Endothelial cell of umbilical vein (primary cell): Measurements from ENCODE around the gene ZP4. TPM values are rescaled to one million over a fixed set of nuclear protein-coding genes. Genes with fewer than 3 reads are reported as not detected.

ENCODE experiments used
- BruUV-seq: library from RNA; stranded (reverse); fragments of 400-500 nt; replicated peaks from 2 replicates; lab custom pipeline; 2021; lab: Mats Ljungman, UMichigan
- CTCF ChIA-PET: fragments of 300-600, 350-600 bp; sonication (Branson Sonifier 250); formaldehyde crosslinking; loops from one replicate; lab custom pipeline; 2021; ENCODE audit warnings: antibody characterized with exemption, inconsistent platforms; lab: Charles Lee
- POLR2A ChIA-PET: fragments of 300-600, 350-600 bp; sonication (Branson Sonifier 250); formaldehyde crosslinking; loops from one replicate; lab custom pipeline; 2021; ENCODE audit warnings: antibody characterized with exemption, inconsistent platforms; lab: Charles Lee
- DNase-seq: peaks from one replicate; pipeline ENCODE4 v3.0.0-alpha.2; 2011; ENCODE audit warnings: low read depth, low spot score
- FAIRE-seq: peaks from 2 replicates; lab custom pipeline; 2011; peaks lifted over from hg19 to GRCh38; lab: Jason Lieb, UNC
- H2AFZ ChIP-seq: 2 replicates; pipeline ENCODE4 v1.6.0; 2012; ENCODE audit warnings: low read depth, low read length, control low read depth, inconsistent platforms
- H3K27ac ChIP-seq: 2 replicates; pipeline ENCODE4 v1.5.1; 2011; ENCODE audit warnings: low read depth, mild to moderate bottlenecking, control low read depth, low read length, moderate library complexity; ENCODE audit not compliant: insufficient read depth
- H3K27me3 ChIP-seq, 2 experiments: 2 replicates each; pipeline versions ENCODE4 v1.6.0 to v1.6.1; 2011; ENCODE audit warnings: low read length in 2 of 2, mixed read lengths in 1 of 2; ENCODE audit not compliant: control insufficient read depth in 2 of 2, insufficient read depth in 2 of 2
- H3K36me3 ChIP-seq, 2 experiments: 2 replicates in 1 of 2; 3 replicates in 1 of 2; pipeline ENCODE4 v1.5.1; 2011; ENCODE audit warnings: low read length in 2 of 2, mild to moderate bottlenecking in 1 of 2, moderate library complexity in 1 of 2; ENCODE audit not compliant: control insufficient read depth in 2 of 2, insufficient read depth in 2 of 2; ENCODE audit errors: extremely low read depth in 1 of 2
- H3K4me1 ChIP-seq: 3 replicates; pipeline ENCODE4 v1.5.1; 2011; ENCODE audit warnings: mild to moderate bottlenecking, low read length; ENCODE audit not compliant: control insufficient read depth, insufficient read depth; ENCODE audit errors: extremely low read depth
- H3K4me2 ChIP-seq: 2 replicates; pipeline ENCODE4 v1.6.1; 2011; ENCODE audit warnings: low read length, control low read depth, mixed read lengths; ENCODE audit not compliant: insufficient read depth
- H3K4me3 ChIP-seq, 3 experiments: fragments of 200-600 bp in 1 of 3; sonication (generic), shearing (Covaris generic) in 1 of 3; replicated peaks in 1 of 3; 2 replicates each; pipeline ENCODE4 v1.5.1; 2011 to 2016; ENCODE audit warnings: control low read depth in 3 of 3, low read length in 3 of 3, mild to moderate bottlenecking in 2 of 3, inconsistent platforms in 1 of 3, low read depth in 1 of 3, moderate library complexity in 1 of 3; ENCODE audit not compliant: insufficient read depth in 1 of 3
- H3K79me2 ChIP-seq: 2 replicates; pipeline ENCODE4 v1.6.0; 2012; ENCODE audit warnings: low read length, inconsistent platforms; ENCODE audit not compliant: control insufficient read depth, insufficient read depth
- H3K9ac ChIP-seq: replicated peaks from 2 replicates; pipeline ENCODE3; 2011; ENCODE audit warnings: low read length, control low read depth; ENCODE audit not compliant: insufficient read depth; ENCODE audit errors: extremely low read depth
- H3K9me1 ChIP-seq: replicated peaks from 3 replicates; pipeline ENCODE4 v1.6.0; 2011; ENCODE audit warnings: mild to moderate bottlenecking, low read length; ENCODE audit not compliant: control insufficient read depth, insufficient read depth; ENCODE audit errors: extremely low read depth
- H3K9me3 ChIP-seq: replicated peaks from 2 replicates; pipeline ENCODE4 v1.5.1; 2012; ENCODE audit warnings: low read length, inconsistent platforms; ENCODE audit not compliant: control insufficient read depth, insufficient read depth
- H4K20me1 ChIP-seq: replicated peaks from 2 replicates; pipeline ENCODE3; 2011; ENCODE audit warnings: mild to moderate bottlenecking, low read length; ENCODE audit not compliant: control insufficient read depth, insufficient read depth; ENCODE audit errors: extremely low read depth
- EZH2 ChIP-seq: IDR thresholded peaks from 2 replicates; pipeline ENCODE4 v1.6.1; 2012; ENCODE audit warnings: borderline replicate concordance, low read depth, mild to moderate bottlenecking, moderate library complexity, low read length, inconsistent platforms; ENCODE audit not compliant: severe bottlenecking
- FOS ChIP-seq: IDR thresholded peaks from 2 replicates; pipeline ENCODE4 v1.6.1; 2011; ENCODE audit warnings: mild to moderate bottlenecking, low read length, moderate library complexity, borderline replicate concordance; ENCODE audit not compliant: insufficient read depth
- GATA2 ChIP-seq: IDR thresholded peaks from 2 replicates; pipeline ENCODE4 v1.7.0; 2011; ENCODE audit warnings: low read depth, mild to moderate bottlenecking, moderate library complexity, mixed read lengths, low read length; ENCODE audit not compliant: insufficient read length, insufficient read depth
- JUN ChIP-seq: IDR thresholded peaks from 2 replicates; pipeline ENCODE4 v1.6.1; 2011; ENCODE audit warnings: borderline replicate concordance, low read depth; ENCODE audit not compliant: insufficient read length, insufficient read depth
- MYC ChIP-seq: IDR thresholded peaks from one replicate; pipeline ENCODE4 v1.6.1; 2011; ENCODE audit warnings: mild to moderate bottlenecking, low read depth, low read length
- POLR2A ChIP-seq: IDR thresholded peaks from 2 replicates; pipeline ENCODE4 v1.6.1; 2012; ENCODE audit warnings: low read depth, mild to moderate bottlenecking, control low read depth, low read length
- POLR2AphosphoS5 ChIP-seq: IDR thresholded peaks from 2 replicates; pipeline ENCODE4 v1.6.1; 2012; ENCODE audit warnings: low read depth, mild to moderate bottlenecking, control low read depth, low read length, moderate library complexity; ENCODE audit not compliant: insufficient read depth
- dilution Hi-C: fragments of 300-500 bp; cut with MboI; formaldehyde crosslinking; loops from one replicate; pipeline ENCODE4 v1.15.0; 2019; ENCODE audit warnings: low sequenced_read_pairs; ENCODE audit not compliant: extremely low pct_ligation_motif_present
- intact Hi-C: fragments of 100-400 bp; cut with micrococcal nuclease; formaldehyde crosslinking; loops from one replicate; pipeline ENCODE4 v1.10.0; 2022
- polyA plus RNA-seq, 4 experiments: library from polyadenylated mRNA; depleted of rRNA in 3 of 4; stranded (reverse) in 3 of 4; unstranded in 1 of 4; fragments of >200 nt; gene quantifications; 2 replicates each; pipeline versions ENCODE4 v1.2.1 to v1.2.3, GENCODE V29; 2011 to 2012; ENCODE audit warnings: missing spikeins in 1 of 4
- total RNA-seq: library from RNA; stranded (reverse); gene quantifications from 2 replicates; pipeline ENCODE4 v1.2.3, GENCODE V29; 2021
- TF ChIP-seq, protein P1 (sequence below), 2 donors: IDR thresholded peaks; 1 replicate in 1 of 2; 2 replicates in 1 of 2; pipeline ENCODE4 v1.5.1; 2011; ENCODE audit warnings: low read length in 2 of 2, mild to moderate bottlenecking in 2 of 2, moderate library complexity in 2 of 2, control low read depth in 1 of 2, inconsistent platforms in 1 of 2, low read depth in 1 of 2; ENCODE audit not compliant: insufficient read depth in 1 of 2; ENCODE audit errors: extremely low read depth in 1 of 2
- TF ChIP-seq, protein P2 (sequence below): IDR thresholded peaks from 2 replicates; pipeline ENCODE4 v1.6.1; 2011; ENCODE audit not compliant: insufficient read depth, insufficient read length

The ZP4 gene
- total and polyA plus RNA-seq, 2 donors (not counting 3 experiments of a cell fraction or from before 2014, with no cell fraction given): not detected

DNA sequence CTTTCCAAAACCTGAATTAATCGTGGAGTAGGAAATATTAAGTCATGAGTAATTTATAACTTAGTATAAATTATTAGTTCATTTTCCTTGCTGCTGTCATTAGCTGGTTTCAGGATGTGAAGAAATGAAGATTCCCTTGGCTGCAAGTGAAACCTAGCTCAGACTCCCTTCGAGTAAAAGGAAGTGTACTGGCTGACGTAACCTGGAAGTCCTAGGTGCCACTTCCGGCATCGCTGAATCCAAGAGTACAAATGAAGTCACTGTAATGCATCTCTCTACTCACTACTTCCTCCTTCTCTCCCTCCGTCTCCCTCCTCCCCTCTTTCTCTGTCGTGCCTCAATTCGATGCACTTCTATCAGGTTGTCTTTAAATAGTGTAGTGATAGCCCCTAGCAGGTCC is 28.8 kb downstream of the ZP4 start:
- Histone ChIP-seq H3K27ac (no peak overlapping the region), H3K4me3 (no peak overlapping the region), H3K9me3 (no peaks in the 10 kb centered on the region), H2AFZ (no peak overlapping the region), H3K9ac (no peak overlapping the region), H3K27me3 (no peaks in the 10 kb centered on the region), H3K79me2 (no peaks in the 10 kb centered on the region), H3K4me2 (no peak overlapping the region), H3K4me1 (no peaks in the 10 kb centered on the region), H3K9me1 (no peaks in the 10 kb centered on the region), H3K36me3 (no peaks in the 10 kb centered on the region), H4K20me1 (no peaks in the 10 kb centered on the region)
- dilution Hi-C loops (no loop called here), intact Hi-C loops (no loop called here)
- TF ChIP-seq GATA2: no peak
- TF ChIP-seq, protein P1, sequence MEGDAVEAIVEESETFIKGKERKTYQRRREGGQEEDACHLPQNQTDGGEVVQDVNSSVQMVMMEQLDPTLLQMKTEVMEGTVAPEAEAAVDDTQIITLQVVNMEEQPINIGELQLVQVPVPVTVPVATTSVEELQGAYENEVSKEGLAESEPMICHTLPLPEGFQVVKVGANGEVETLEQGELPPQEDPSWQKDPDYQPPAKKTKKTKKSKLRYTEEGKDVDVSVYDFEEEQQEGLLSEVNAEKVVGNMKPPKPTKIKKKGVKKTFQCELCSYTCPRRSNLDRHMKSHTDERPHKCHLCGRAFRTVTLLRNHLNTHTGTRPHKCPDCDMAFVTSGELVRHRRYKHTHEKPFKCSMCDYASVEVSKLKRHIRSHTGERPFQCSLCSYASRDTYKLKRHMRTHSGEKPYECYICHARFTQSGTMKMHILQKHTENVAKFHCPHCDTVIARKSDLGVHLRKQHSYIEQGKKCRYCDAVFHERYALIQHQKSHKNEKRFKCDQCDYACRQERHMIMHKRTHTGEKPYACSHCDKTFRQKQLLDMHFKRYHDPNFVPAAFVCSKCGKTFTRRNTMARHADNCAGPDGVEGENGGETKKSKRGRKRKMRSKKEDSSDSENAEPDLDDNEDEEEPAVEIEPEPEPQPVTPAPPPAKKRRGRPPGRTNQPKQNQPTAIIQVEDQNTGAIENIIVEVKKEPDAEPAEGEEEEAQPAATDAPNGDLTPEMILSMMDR (IDR thresholded peaks at IDR 0.05; ENCODE audit: extremely low read depth in 1 of 2, insufficient read depth in 1 of 2, low read depth in 1 of 2, low read length in 2 of 2): no peak
- TF ChIP-seq POLR2AphosphoS5: no peak
- TF ChIP-seq FOS: no peak
- no peak for TF ChIP-seq POLR2A
- TF ChIP-seq EZH2: no peak
- TF ChIP-seq, protein P2, sequence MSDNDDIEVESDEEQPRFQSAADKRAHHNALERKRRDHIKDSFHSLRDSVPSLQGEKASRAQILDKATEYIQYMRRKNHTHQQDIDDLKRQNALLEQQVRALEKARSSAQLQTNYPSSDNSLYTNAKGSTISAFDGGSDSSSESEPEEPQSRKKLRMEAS: no peak
- TF ChIP-seq MYC: no peak
- TF ChIP-seq JUN: no peak
- FAIRE-seq (no peak), DNase-seq (no peak)
- ChIA-PET POLR2A (no interaction called here), CTCF (no interaction called here)
- no TSS peak for BruUV-seq
